Brain microvascular endothelial cell (primary cell): ENCODE measurements around the gene VCPKMT.

Source experiments
- DNase-seq: peaks from one replicate; pipeline ENCODE4 v3.0.0-alpha.2; 2020
- H3K27ac ChIP-seq: fragments of 250-450 bp; sonication (Bioruptor Pico); 2 replicates; pipeline ENCODE4 v1.5.1; 2020; ENCODE audit warnings: mild to moderate bottlenecking, moderate library complexity
- H3K27me3 ChIP-seq: fragments of 250-450 bp; sonication (Bioruptor Pico); replicated peaks from 2 replicates; pipeline ENCODE4 v1.5.1; 2020; ENCODE audit warnings: mild to moderate bottlenecking
- H3K36me3 ChIP-seq: fragments of 250-450 bp; sonication (Bioruptor Pico); replicated peaks from 2 replicates; pipeline ENCODE4 v1.5.1; 2020; ENCODE audit warnings: mild to moderate bottlenecking
- H3K4me3 ChIP-seq: 2 replicates; pipeline ENCODE4 v1.5.1; 2011; ENCODE audit warnings: low read depth, mild to moderate bottlenecking, control low read depth, low read length, moderate library complexity
- CTCF ChIP-seq: IDR thresholded peaks from 2 replicates; pipeline ENCODE4 v1.5.1; 2011; ENCODE audit warnings: low read depth, mild to moderate bottlenecking, moderate library complexity, low read length, control low read depth, inconsistent platforms; ENCODE audit errors: missing control alignments
- in situ Hi-C: cut with HindIII; loops from 2 replicates; pipeline ENCODE4 v1.10.0; 2017; ENCODE audit warnings: low sequenced_read_pairs, low pct_ligation_motif_present

VCPKMT gene

GRCh38 chr14:50101417-50101816, 15.0 kb downstream of the VCPKMT start:
- in situ Hi-C loops, result loop anchor here (10.0 kb wide), 1 partner anchor 237 kb away; no protein-coding TSS in a partner anchor

GRCh38 chr14:50100805-50101204, 15.6 kb downstream of the VCPKMT start:
- no peak overlapping the region for H3K4me3 ChIP-seq
- no peak overlapping the region for H3K27ac ChIP-seq
- TF ChIP-seq CTCF, result no peak
- in situ Hi-C loops, result loop anchor here (10.0 kb wide), 1 partner anchor 236 kb away; no protein-coding TSS in a partner anchor
- no peaks in the 10 kb centered on the region for H3K36me3 ChIP-seq
- DNase-seq, result no peak
- no peaks in the 10 kb centered on the region for H3K27me3 ChIP-seq

More at GRCh38 chr14:50101417-50101816, 15.0 kb downstream of the VCPKMT start:
- no peaks in the 10 kb centered on the region for H3K36me3 ChIP-seq
- no peak overlapping the region for H3K27ac ChIP-seq
- H3K27me3 ChIP-seq, result no peaks in the 10 kb centered on the region
- H3K4me3 ChIP-seq, result no peak overlapping the region
- DNase-seq, result no peak
- no peak for TF ChIP-seq CTCF

- no peak overlapping the region for H3K4me3 ChIP-seq
- TF ChIP-seq CTCF, result no peak
These were observed 17.0 kb downstream of the VCPKMT start for GRCh38 chr14:50099335-50099734.

GRCh38 chr14:50095895-50096294, 20.5 kb downstream of the VCPKMT start:
- H3K27ac ChIP-seq, result no peak overlapping the region
- TF ChIP-seq CTCF, result no peak
- H3K4me3 ChIP-seq, result no peak overlapping the region
- H3K27me3 ChIP-seq, result no peaks in the 10 kb centered on the region
- DNase-seq, result no peak
- no peaks in the 10 kb centered on the region for H3K36me3 ChIP-seq
- in situ Hi-C loops, result no loop called here

More at GRCh38 chr14:50099335-50099734, 17.0 kb downstream of the VCPKMT start:
- in situ Hi-C loops, result no loop called here
- Histone ChIP-seq H3K27me3 (no peaks in the 10 kb centered on the region), H3K27ac (no peak overlapping the region), H3K36me3 (no peaks in the 10 kb centered on the region)
- no peak for DNase-seq

GRCh38 chr14:50094056-50094755, 22.2 kb downstream of the VCPKMT start:
- in situ Hi-C loops, result no loop called here
- Histone ChIP-seq H3K36me3 (no peaks in the 10 kb centered on the region), H3K4me3 (no peak overlapping the region), H3K27me3 (no peaks in the 10 kb centered on the region), H3K27ac (no peak overlapping the region)
- TF ChIP-seq CTCF, result no peak
- no peak for DNase-seq

- no peak overlapping the region for H3K27ac ChIP-seq
- in situ Hi-C loops, result no loop called here
- H3K4me3 ChIP-seq, result no peak overlapping the region
- no peak for DNase-seq
- no peak for TF ChIP-seq CTCF
- no peaks in the 10 kb centered on the region for H3K27me3 ChIP-seq
- no peaks in the 10 kb centered on the region for H3K36me3 ChIP-seq
These were observed 22.9 kb downstream of the VCPKMT start for GRCh38 chr14:50093496-50093895.
